ENCODE measurements around the gene ASB1.

The ASB1 gene

DNA sequence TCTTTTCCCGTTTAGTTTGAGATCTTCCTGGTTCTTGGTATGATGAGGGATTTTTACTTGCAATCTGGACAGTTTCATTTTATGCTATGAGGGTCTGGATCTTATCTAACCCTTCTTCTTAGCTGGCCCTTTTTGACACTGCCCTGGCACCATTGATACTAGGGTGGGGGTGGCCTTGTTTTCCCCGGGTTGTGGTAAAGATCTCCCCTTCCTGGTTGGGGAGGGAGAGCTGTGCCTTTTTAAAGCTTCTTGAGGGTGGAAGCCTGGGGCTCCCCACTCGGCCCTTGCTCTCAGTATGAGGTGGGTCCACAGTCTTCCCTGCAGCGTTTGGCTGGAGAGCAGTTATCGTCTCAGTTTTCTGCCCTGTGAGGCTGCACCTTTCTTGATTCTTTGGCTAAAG, 66.1 kb downstream of the ASB1 start:
- TF ChIP-seq, protein P1, sequence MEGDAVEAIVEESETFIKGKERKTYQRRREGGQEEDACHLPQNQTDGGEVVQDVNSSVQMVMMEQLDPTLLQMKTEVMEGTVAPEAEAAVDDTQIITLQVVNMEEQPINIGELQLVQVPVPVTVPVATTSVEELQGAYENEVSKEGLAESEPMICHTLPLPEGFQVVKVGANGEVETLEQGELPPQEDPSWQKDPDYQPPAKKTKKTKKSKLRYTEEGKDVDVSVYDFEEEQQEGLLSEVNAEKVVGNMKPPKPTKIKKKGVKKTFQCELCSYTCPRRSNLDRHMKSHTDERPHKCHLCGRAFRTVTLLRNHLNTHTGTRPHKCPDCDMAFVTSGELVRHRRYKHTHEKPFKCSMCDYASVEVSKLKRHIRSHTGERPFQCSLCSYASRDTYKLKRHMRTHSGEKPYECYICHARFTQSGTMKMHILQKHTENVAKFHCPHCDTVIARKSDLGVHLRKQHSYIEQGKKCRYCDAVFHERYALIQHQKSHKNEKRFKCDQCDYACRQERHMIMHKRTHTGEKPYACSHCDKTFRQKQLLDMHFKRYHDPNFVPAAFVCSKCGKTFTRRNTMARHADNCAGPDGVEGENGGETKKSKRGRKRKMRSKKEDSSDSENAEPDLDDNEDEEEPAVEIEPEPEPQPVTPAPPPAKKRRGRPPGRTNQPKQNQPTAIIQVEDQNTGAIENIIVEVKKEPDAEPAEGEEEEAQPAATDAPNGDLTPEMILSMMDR (conservative IDR thresholded peaks at IDR 0.05; ENCODE audit: low read depth, low read length): no peak
- H3K4me3 ChIP-seq (ENCODE audit: low read depth, low read length): no peak overlapping the region
- DNase-seq (ENCODE audit: low read depth): no peak

DNA sequence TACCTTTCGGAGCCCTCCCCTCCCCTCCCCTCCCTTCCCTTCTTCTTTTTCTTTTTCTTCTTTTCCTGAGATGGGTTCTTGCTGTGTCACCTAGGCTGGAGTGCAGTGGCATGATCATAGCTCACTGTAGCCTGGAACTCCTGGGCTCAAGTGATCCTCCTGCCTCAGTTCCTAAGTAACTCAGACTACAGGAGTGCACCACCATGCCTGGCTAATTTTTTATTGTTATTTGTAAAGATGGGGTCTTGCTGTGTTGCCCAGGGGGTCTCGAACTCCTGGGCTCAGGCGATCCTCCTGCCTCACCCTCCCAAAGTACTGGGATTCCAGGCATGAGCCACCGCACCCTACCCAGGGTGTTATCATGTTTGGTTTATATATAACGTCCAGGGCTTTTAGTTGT, 66.7 kb downstream of the ASB1 start:
- no peak for DNase-seq (ENCODE audit: low read depth)
- TF ChIP-seq, protein P1 (conservative IDR thresholded peaks at IDR 0.05; ENCODE audit: low read depth, low read length): no peak
- no peak overlapping the region for H3K4me3 ChIP-seq (ENCODE audit: low read depth, low read length)

DNA sequence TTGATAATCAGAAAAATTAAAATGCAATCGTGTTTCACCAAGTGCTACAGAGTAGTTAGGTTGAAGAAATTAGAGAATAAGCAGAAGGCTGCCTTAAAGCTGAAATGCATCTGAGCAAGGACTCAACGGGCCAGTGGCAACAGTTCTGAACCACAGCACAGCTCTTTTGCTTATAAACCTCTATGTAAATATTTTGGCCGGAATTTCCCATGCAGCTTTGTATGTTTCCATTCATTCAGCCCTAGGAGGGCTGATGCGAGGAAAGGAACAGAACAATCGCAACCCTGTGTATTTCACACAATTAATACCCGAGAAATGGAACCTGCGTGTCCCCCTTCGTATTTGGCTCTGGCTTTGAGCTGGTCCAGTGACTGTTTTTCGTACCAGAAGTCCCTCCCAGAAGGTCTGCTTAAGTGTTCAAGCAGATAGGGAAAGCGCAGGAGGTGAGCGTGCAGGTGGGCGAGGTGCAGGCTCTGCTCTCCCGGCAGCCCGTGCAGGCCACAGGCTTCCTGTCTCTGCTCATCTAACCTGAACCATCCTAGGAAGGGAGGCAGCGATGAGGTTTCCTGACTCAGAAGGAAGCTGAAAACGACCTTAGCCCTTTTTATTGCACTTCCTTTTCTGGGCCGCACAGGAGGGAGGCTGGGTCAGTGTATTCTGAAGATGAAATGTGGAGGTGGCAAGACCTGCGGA, 67.3 kb downstream of the ASB1 start:
- TF ChIP-seq, protein P1 (conservative IDR thresholded peaks at IDR 0.05; ENCODE audit: low read depth, low read length): no peak
- DNase-seq (ENCODE audit: low read depth): no peak
- no peak overlapping the region for H3K4me3 ChIP-seq (ENCODE audit: low read depth, low read length)

DNA sequence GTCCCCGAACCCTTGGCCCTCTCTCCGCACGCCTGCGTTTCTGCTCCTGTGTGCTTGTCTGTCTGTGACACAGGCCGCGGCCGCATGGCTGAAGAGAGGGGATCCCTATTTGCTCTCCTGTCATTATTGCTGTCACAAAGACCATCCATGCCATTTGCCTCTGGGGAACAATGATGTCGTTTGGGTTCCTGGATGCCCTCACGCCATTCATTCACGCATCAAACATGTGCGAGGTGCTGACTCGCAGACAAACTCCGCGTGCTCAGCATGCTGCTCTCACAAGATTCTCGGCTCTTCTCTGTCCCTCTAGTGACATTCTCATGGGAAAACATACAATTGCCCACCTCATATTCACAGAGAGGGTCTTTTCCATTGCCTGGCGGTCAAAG, 67.8 kb downstream of the ASB1 start:
- DNase-seq (ENCODE audit: low read depth): no peak
- TF ChIP-seq, protein P1 (conservative IDR thresholded peaks at IDR 0.05; ENCODE audit: low read depth, low read length): no peak
- H3K4me3 ChIP-seq (ENCODE audit: low read depth, low read length): no peak overlapping the region

DNA sequence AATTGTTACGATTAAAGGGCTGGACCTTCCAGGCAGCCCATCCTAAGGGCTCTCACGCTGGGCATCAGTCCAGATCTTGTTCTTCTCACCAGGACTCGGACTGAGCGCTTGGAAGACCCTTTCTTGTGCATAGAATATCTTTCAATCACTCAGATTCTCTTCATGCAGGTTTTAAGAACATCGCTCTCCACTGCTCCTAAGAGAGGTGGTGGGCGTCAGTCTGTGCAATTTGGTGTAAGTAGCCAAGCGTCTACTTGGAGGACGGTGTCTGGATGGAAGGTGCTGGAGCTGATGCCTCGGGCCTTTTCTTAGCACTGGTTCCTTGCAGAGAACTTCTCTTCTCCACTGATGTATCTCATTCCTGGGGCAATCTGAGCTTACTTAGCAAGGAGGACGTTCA, 68.7 kb downstream of the ASB1 start:
- H3K4me3 ChIP-seq (ENCODE audit: low read depth, low read length): no peak overlapping the region
- TF ChIP-seq, protein P1 (conservative IDR thresholded peaks at IDR 0.05; ENCODE audit: low read depth, low read length): no peak
- no peak for DNase-seq (ENCODE audit: low read depth)

DNA sequence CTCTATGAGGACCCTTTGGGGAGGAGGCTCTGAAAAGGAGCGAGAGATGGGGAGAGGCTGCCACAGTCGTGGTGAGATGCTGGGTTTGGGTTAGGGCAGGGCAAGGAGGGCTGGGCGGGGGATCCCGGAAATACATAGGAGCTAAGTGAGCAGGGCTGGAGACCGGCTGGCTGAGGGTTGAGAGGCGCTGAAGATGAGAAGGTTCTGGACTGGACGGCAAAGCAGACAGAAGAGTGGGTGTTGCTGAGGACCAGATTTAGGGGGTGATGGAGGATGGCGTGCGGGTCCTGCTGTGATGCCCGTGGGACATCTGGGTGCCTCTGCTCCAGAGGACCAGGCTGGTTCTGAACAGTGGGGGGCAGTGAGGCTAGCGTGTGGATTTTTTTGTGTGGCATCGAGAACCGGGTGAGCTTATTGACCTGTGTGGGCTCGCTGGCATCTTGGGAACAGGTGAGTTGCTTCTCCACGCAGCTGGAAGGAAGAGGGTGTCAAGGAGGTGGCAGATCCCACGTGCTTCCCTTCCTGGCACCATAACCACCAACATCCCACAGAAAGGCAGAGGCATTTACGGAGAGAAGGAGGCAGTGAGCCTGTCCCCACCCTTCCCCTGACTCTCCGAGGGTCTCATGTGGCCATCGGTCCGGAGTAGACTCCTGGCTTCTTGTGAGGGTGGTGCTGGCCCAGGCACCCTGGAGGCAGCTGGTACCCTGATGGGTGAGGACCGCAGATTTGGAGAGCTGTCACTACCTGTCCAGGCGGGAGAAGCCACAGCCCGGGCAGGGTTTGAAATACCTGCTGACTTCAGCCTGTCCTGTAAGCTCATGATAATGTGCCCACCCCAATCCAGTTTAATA, 70.3 kb downstream of the ASB1 start:
- H3K4me3 ChIP-seq (ENCODE audit: low read depth, low read length): no peak overlapping the region
- DNase-seq (ENCODE audit: low read depth): no peak
- TF ChIP-seq, protein P1 (conservative IDR thresholded peaks at IDR 0.05; ENCODE audit: low read depth, low read length): no peak

All from choroid plexus epithelial cell (primary cell).